HG03439 (cell line): ENCODE results near the gene SH2B2.

Experiments
- ATAC-seq: cut with Tn5 transposase; IDR thresholded peaks from one replicate; pipeline ENCODE4 v1.9.1; 2021; ENCODE audit warnings: mild to moderate bottlenecking, moderate library complexity; ENCODE audit not compliant: unreplicated experiment

SH2B2 gene

DNA sequence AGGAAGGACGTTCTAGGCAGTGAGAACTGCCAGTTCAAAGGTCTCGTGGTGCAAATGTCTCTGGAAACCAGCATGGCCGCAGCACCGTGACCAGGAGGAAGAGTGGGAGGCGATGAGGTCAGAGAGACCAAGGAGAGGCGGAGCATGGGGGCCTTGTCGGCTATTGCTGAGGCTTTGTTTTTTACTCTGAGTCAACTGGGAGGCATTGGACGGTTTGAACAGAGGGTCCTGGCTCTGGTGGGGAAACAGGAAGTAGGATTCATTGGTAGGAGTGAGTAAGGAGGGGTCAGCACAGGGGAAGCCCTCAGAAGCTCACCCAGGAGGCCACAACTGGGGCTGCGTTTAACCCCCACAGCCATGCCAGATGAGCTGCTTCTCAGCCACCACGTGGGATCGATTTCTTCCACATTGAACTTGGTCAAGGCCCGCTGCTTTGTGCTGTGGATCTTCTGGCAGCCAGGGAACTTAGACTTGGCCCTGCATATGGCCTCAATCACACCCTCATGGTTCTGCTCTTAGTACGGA, 22.2 kb upstream of the SH2B2 start:
- ATAC-seq: no peak

DNA sequence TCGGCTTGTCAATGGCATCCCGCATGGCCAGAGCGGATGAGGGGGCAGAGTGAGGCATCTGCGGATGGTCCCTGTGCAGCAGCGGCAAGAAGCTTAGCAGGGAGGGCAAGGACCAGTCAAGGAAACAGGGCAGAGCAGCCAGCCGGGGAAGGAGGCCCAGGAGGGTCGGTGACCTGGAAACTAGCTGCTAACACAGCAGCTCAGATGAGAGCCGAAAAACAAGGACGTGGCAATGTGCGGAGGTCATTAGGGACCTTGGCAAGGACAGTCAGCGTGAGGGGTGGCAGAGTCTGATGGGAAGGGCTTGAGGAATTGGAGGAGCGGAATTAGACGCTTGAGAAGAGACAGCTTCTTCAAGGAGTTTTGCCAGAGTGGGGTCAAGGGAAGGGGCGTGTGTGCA, 20.1 kb upstream of the SH2B2 start:
- no peak for ATAC-seq

DNA sequence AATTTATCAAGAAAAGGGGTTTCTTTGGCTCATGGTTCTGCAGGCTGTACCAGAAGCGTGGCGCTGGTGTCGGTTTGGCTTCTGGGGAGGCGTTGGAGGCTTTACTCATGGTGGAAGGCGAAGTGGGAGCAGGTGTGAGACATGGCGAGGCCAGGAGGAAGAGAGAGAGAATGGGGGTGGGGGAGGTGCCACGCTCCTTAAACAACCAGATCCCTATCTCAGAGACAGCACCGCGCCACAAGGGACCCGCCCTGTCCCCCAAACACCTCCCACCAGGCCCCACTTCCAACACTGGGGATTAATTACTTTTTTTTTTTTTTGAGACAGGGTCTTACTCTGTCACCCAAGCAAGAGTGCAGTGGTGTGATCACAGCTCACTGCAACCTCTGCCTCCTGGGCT, 18.0 kb upstream of the SH2B2 start:
- ATAC-seq: no peak

DNA sequence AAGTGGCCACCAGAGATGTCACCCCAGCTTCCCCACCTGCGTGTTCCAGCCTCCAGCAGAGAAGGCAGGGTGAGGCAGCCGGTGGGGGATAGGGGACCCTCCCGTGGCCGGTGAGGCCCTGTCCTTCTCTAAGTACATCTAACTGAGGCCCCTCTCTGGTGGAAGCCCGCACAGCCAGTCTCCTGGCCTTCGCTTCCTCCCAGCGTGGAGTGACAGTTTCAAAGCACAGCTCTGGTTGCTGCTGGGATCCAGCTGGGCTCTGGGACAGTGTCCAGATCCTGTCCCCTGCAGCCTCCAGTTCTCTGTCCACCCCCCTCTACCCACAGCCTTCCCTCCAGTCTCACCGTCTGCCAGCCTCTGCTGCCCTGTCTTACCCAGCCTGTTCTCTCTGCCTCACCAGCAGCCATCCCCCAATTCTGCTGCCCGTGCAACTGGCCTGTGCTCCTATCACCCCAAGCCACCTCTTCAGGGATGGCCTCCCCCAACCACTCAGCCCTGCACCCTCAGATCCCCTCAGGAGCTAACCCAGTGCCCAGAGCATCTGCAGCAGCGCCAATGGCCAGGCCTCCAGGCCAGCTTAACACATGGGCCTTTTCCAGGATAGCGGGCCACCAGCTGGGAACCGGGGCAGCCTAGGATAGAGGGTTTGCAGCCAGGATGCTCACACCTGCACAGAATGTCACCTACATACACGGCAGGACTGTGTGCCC, 16.3 kb upstream of the SH2B2 start:
- ATAC-seq: no peak

DNA sequence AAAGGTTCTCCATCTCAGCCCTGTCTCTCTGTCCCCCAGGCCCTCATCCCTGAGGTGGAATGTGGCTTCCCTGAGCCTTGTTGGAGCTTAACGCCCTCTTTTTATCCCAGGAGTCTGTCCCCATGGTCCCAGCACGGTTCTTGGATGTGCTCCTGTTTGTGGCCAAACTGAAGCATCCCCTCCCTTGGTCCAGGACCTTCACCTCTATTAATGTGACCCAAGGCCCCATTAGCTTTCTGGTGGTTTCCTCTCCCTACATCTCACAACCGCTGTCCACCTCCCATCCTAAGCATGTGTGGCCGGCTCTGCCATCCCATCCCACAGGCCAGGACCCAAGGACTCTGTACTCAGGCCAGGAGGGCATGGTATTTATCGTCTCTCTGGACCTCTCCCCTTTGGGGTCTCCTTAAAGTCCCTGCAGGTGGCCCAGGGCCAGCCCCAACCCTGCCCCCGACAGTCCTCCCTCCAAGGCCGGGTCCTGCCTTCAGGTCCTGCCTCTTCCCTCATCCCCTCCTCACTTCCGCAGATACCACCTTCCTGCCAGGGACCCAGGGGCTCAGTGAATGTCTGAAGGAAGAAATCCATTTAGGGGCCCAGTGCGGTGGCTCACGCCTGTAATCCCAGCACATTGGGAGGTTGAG, 15.4 kb upstream of the SH2B2 start:
- no peak for ATAC-seq

DNA sequence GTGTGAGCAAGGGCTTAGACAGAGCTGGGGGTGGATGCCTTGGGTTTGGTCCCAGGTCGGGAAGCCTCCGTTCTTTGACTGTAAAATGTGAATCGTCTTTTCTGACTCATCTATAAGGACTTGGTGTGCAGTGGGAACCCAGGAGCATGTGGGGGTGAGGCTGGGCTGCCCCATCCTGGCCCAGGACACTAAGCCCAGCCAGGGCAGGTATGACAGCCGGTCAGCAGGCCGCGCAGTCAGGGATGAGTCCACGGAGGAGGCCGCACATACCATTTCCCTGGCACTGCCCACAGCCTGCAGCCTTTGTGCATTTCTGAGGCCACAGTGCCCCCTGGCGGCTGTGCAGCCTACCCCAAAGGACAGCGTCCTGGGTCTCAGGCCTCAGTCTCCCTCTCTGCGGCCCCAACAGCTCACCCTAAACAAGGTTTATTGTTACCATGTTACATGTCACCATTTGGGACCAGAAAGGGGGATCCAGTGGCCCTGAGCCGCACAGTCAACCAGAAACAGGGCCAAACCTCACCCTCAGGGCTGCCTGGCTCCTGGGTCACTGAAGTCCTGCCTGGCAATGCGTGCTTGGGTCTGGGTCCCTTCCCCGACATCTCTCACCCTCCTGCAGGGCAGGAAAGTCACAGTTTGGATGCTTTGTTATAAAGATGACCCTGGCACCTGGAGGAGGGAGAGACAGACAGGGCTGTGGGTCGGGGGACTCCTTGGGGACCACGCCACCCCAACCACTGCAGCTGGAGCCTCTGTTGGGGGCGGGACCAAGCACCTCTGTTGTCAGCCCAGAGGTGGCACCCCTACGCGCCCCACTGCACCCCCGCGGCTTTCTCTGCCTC, 14.4 kb upstream of the SH2B2 start:
- ATAC-seq: no peak

DNA sequence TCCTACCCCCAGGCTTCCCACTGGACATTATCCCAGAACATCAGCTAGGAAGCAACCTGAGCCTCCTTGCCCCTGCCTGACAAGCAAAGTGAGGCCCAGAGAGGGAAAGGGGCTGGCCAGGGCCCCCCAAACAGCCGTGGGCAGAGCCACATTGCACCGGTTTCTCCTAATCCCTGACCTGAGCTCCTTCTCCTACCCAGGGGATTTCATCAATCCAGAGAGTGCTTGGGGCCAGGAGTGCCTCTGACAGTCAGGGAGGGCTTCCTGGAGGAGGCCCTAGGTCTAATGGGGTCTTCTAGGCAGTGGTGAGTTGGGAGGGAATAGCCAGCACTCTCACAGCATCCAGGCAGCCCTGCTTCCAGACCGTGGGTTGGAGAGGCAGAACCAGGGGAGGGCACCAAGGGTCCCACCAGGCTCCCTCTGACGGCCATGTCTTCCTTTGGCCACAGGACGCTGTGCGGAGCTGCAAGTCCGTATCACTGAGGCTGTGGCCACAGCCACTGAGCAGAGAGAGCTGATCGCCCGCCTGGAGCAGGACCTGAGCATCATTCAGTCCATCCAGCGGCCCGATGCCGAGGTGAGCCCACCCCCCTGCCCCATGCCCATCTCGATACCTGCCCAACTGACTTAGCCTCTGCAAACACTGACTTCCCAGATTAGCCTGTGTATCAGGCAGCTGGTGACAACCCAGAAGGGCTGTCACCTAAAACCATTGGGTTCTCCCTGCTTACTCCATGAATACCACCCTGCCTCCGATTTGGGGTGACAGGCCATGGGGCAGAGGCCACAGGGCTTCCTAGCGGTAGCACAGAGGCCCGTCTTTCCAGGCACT, 13.5 kb upstream of the SH2B2 start:
- ATAC-seq: no peak

DNA sequence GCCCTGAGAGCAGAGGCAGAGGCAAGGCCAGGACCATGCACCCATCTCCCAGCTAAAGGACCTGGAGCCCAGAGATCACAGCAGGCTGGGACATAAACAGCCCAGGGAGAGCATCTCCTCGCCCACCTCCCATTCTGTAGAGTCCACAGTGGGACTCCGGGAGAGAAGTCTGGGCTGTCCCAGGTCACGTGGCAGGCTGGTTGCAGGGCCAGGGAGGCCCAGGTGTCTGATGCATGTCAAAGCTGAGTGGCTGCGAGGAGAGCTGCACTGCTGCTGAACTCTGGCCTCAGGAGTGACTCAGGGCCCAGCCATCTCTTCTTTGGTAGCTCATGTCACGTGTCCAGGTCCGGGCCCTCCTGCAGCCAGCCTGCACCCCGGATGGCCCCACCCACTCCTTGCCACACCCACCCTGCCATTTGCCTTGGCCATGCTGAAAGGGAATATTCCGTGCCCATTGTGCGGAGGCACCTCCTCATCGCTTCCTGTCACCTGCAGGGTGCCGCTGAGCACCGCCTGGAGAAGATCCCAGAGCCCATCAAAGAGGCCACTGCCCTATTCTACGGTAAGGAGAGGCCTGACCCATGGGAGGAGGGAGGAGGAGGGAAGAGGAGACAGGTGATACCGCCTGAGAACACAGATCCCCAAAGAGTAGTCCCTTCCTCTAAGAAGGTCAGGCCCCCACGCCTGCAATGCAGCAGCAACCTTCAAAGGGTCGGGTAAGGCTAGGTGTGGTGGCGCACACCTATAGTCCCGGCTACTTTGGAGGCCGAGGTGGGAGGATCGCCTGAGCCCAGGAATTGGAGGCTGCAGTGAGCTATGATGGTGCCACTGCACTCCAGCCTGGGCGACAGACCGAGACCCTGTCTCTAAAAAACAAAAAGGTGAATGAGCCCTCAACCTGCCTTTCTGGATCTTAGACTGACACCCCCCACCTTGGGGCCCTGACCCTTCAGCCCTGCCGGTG, 12.6 kb upstream of the SH2B2 start:
- ATAC-seq: no peak

DNA sequence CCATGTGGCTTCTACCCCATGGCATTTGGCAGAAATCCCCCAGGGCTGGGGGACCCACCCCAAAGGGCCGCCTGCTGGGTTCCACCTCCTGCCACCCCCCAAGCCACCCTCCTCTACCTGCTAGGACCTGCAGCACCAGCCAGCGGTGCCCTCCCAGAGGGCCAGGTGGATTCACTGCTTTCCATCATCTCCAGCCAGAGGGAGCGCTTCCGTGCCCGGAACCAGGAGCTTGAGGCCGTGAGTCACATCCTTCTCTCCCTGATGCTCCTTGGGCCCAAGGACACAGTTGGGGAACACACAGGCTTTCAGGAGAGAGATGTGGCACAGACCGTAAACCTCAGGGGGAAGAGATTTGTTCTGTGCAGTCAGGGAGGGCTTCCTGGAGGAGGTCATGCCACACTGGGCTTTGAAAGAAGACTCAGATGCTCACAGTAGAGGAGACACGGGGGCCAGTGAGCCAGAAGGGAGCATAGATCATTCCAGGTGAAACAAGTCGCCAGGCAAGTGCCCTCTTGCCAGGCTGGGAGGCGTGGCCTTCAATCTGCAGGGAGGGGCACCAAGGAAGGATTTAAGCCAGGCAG, 11.5 kb upstream of the SH2B2 start:
- ATAC-seq: no peak

DNA sequence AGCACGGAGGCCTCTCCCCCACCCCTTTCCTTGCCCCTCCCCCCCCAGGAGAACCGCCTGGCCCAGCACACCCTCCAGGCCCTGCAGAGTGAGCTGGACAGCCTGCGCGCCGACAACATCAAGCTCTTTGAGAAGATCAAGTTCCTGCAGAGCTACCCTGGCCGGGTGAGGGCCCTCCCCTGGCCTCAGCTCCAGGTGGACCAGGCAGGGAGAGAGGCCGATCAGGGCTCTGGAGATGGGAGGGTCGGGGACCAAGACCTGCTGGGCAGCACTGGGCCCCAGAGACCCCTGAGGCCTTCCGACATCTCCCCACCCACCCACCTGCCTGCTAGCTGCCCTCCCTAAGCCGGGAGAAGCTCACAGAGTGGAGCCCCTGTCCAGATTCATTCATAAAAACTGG, 8.8 kb upstream of the SH2B2 start:
- ATAC-seq: no peak

DNA sequence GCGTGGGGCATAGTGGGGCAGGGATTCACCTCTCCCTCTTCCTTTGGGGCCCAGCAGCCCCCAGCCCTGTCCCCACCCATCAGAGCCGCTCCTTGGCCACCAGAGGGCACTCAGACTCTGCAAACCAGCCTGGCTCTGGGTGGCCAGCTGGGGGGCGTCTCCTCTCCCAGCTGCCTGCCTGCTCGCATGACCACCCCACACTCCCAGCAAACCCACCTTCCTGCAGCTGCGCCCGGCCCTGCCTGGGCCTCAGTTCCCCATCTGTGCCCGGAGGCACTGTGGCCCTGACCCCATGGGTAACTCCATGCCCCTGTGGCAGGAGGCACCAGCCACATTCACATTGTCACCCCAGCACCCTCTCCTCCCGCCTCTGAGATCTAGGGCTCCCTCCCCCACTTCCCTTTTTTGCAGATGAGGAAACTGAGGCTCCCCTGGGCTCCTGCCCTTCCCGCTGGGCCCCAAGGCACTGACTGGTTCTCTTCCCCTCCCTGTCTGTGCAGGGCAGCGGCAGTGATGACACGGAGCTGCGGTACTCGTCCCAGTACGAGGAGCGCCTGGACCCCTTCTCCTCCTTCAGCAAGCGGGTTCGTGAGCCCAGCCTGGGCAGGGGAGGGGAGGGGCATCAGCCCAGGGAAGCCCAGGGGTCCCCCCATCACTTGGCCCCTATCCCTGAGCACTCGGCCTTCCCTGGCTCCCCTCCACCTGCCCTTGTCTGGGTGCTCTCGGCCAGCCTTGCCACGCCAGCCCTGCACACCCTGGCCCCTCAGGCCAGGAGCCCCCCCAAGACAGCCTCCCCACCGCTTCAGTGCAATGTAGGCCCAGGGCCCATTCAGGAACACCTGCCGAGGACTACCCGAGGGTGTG, 6.9 kb upstream of the SH2B2 start:
- ATAC-seq: no peak

DNA sequence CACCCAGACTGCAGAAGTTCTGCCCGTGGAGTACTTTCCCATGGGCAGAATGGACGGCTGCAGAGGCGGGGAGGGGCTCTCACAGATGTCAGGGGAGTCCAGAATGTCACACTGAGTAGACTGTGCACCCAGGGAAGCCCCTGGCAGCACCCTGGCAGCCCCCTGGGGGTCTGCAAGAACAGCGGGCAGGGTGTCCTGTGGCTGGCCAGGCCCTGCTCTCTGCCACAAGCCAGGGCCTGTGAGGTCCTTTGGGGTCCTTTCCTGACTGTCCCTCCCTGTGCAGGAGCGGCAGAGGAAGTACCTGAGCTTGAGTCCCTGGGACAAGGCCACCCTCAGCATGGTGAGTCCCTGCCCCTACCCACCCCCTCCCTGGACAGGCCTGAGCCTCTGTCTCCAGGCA, 6.1 kb upstream of the SH2B2 start:
- no peak for ATAC-seq

DNA sequence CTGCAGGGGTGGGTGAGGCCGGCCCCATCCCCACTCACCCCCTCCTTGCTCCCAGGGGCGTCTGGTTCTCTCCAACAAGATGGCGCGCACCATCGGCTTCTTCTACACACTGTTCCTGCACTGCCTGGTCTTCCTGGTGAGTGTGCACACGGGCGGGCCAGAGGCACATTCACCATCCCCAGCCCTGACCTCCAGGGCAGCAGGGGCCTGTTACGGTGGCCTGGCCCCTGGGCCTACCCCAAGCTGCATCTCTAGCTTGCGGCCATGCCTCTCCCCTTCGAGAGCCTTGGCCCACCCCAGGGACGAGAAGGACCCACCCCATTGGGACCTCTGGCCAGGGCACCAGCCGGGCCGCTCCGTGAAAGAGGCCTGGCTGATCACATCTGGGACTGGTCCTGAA, 4.9 kb upstream of the SH2B2 start:
- no peak for ATAC-seq

DNA sequence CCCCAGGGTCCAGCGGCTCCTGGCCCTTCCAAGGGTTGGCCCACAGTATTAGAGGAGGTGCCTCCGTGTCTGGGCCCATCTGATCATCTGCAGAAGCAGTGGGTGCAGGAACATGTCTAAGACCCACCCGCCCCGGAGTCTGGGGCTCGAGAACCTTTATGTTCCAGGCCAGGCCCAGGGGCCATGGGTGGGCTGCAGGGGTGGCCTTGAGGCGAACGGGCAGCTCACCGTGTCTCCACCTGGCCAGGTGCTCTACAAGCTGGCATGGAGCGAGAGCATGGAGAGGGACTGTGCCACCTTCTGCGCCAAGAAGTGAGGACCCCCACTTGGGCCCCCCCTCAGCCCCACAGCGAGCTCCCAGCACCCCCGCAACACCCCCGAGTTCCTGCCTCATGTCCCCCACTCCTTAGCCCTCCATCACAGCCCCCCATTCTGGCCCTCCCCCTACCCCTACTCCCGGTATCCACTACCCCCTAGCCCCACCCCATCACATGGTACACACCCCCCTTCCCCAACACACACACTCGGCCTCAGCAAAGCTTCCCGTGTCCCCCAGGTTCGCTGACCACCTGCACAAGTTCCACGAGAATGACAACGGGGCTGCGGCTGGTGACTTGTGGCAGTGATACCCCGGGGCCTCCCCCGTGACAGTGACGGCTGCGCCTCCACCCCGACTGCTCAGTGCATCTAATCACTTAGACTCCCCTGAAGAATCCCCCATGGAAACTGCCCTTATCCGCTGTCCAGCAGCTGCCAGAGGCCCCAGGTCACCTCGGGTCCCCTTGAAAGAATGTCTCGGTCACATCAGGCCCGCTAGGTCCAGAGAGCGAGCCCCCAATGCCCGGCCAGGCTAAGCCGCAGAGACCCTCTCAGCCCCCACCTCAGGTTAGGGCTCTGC, 4.0 kb upstream of the SH2B2 start:
- ATAC-seq: no peak

DNA sequence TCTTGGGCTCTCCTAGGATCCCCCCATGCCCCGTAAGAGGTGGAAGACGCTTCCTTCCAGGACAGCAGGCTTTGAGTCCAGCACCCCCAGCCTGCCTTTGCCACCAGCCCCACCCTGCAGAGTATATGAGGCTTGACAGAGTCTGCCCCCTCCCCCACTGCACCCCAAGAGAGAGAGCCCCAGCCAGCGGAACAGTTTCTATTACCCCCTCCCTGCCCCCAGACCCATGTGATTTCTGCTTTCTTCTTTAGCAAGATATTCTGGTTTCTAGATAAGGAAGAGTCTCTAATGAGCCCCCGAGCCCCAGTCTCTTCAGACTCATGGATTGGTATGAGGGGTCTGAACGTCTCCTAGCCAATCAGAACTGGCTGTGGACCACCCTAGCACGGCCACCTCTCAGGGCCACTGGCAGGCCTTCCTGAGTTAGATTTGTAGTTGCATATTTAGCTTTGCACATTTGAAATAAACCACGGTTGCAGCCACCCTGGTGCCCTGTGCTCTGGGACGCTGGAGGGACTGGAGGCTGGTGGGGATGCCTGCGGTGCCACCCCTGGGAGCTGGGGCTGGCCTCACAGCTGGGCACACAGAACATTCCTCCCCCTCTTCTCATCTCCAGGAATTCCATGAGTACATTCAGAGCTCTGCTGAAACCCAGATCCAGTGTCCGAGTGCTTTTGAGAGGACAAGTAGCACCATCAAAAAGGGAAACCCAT, 3.0 kb upstream of the SH2B2 start:
- ATAC-seq: no peak

DNA sequence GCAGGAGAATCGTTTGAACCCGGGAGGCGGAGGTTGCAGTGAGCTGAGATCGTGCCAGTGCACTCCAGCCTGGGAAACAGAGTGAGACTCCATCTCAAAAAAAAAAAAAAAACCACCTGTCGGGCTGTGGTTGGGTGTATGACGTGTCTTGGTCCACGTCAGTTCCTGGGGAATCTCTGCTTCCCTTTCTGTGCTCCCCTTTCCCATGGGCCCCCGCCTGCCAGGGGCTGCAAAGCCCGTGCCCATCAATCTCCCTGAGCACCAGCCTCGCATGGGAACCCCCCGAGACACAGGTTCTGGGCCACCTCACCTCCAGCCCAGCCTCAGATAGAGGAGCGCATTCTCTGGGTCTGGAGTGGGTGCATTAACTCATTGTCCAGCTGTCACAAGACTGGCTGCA, 2.3 kb upstream of the SH2B2 start:
- ATAC-seq: no peak
